BLaER1 treated with 17β-estradiol and CSF1 and Interleukin-3, amounts not matched to agents 10 nM and 100 nM (cell line): ENCODE results near the gene PEX16.

Experiments used
- H3K27ac ChIP-seq, 11 experiments: shearing (Covaris generic); formaldehyde crosslinking; 2 replicates each; pipeline ENCODE4 v1.8.1; 2022
- H3K27me3 ChIP-seq, 11 experiments: shearing (Covaris generic); formaldehyde crosslinking; 2 replicates each; pipeline ENCODE4 v1.8.1; 2022
- H3K36me3 ChIP-seq, 11 experiments: shearing (Covaris generic); formaldehyde crosslinking; 2 replicates each; pipeline ENCODE4 v1.8.1; 2022
- H3K4me1 ChIP-seq, 10 experiments: shearing (Covaris generic); formaldehyde crosslinking; 2 replicates each; pipeline ENCODE4 v1.8.1; 2022
- H3K4me2 ChIP-seq, 11 experiments: shearing (Covaris generic); formaldehyde crosslinking; 2 replicates each; pipeline ENCODE4 v1.8.1; 2022
- H3K4me3 ChIP-seq, 10 experiments: shearing (Covaris generic); formaldehyde crosslinking; 2 replicates each; pipeline ENCODE4 v1.8.1; 2022
- H3K9ac ChIP-seq, 11 experiments: shearing (Covaris generic); formaldehyde crosslinking; 2 replicates each; pipeline ENCODE4 v1.8.1; 2022
- H3K9me3 ChIP-seq, 11 experiments: shearing (Covaris generic); formaldehyde crosslinking; replicated peaks in 1 of 11; 2 replicates each; pipeline ENCODE4 v1.8.1; 2022
- H4K20me1 ChIP-seq, 11 experiments: shearing (Covaris generic); formaldehyde crosslinking; 2 replicates each; pipeline ENCODE4 v1.8.1; 2022
- Cebpa-rat ChIP-seq, 11 experiments: shearing (Covaris generic); IDR thresholded peaks; 2 replicates each; pipeline ENCODE4 v1.8.1; 2022

The PEX16 gene

DNA sequence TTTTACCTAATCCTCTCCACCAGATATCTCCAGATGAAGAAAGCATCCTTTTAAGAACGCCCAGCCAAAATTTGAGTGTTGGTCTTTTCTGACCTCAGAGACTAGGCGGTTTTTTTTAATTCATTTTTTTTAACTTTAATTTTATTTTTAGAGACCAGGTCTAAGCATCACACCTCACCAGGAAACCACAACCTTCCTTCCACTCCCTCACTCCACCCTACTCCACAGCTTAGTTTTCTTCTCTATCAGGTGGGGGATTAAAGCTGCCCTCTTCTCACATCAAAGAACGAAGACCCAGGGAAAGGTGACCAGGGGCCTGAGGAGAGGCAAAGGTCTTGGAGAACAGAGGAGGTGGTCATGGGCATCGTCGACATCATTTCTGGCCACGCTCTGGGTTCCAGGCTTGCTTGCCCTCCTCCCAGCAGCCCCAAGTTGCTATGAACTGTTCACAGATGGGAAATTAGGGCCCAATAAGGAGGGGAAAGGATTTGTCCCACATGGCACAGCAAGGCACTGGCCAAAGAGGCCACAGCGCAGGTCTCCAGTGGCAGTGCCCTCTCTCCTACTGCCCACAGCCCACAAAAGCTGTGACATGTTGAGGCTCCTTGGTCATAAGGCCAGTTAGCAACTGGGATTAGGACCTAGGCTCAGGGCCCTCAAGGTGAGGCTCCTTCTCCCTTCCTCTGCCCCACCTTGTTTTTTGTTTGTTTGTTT is 1.4 kb upstream of the PEX16 start:
- H3K4me2 ChIP-seq: peak overlapping the region; percentile 72 to 99 (median 93)
- no peaks in the 10 kb centered on the region for H3K9me3 ChIP-seq
- peaks cover 0 to 49% (median 22%) of the 10 kb centered on the region in 11 experiments; a peak in 16 of 22 replicates for H4K20me1 ChIP-seq
- peak overlapping the region in 1 of 11 experiments; percentile 95; a peak in 5 of 22 replicates for H3K27ac ChIP-seq
- H3K9ac ChIP-seq: peak overlapping the region in 9 of 11 experiments; percentile 86 to 96 (median 94); a peak in 15 of 22 replicates
- H3K4me1 ChIP-seq: peaks cover 38 to 73% (median 64%) of the 10 kb centered on the region in 10 experiments
- H3K36me3 ChIP-seq: peaks cover 21 to 24% (median 22%) of the 10 kb centered on the region in 11 experiments
- no peak for TF ChIP-seq Cebpa-rat (IDR thresholded peaks at IDR 0.05)
- peak overlapping the region; percentile 81 to 98 (median 92) for H3K4me3 ChIP-seq
- peaks cover 33 to 44% (median 41%) of the 10 kb centered on the region in 11 experiments for H3K27me3 ChIP-seq

DNA sequence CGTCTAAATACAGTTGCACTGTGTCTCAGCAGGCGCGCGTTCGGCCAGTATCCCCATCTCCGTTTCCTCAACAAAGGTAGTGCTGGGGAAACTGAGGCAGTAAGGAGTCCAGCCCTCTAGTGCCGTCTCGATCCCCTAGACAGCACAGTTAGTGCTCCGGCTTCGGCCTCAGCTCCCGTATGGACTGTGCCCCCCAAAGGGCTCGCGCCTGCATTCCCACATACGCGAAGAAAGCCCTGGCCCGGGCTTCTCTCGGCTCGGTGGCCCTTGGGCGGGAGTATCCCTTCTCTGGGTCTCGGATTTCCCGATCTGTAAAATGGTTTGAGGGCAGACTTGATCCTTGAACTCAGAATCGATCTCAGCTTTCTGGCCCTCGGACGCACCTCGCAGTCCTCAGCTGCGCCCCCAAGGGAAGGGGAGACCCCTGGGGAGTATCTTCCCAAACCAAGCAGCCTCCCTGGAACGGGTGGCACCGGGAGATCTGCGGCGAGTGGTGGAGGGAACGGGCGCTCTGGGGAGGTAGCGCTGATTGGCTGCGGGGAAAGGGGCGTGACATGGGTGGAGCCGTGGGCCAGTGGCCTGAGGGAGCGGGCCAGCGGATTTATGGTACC is 759 bp upstream of the PEX16 start:
- H3K4me1 ChIP-seq: peaks cover 33 to 66% (median 59%) of the 10 kb centered on the region in 10 experiments
- H3K9ac ChIP-seq: peak overlapping the region; percentile 86 to 96 (median 94)
- peak overlapping the region; percentile 81 to 98 (median 92) for H3K4me3 ChIP-seq
- peak overlapping the region; percentile 88 to 95 (median 93); a peak in 21 of 22 replicates for H3K27ac ChIP-seq
- H3K36me3 ChIP-seq: peaks cover 28 to 31% (median 29%) of the 10 kb centered on the region in 11 experiments
- TF ChIP-seq Cebpa-rat (IDR thresholded peaks at IDR 0.05): no peak
- peaks cover 0 to 56% (median 26%) of the 10 kb centered on the region in 11 experiments; a peak in 16 of 22 replicates for H4K20me1 ChIP-seq
- no peaks in the 10 kb centered on the region for H3K9me3 ChIP-seq
- H3K27me3 ChIP-seq: peaks cover 28 to 37% (median 35%) of the 10 kb centered on the region in 11 experiments
- H3K4me2 ChIP-seq: peak overlapping the region; percentile 72 to 99 (median 93)

DNA sequence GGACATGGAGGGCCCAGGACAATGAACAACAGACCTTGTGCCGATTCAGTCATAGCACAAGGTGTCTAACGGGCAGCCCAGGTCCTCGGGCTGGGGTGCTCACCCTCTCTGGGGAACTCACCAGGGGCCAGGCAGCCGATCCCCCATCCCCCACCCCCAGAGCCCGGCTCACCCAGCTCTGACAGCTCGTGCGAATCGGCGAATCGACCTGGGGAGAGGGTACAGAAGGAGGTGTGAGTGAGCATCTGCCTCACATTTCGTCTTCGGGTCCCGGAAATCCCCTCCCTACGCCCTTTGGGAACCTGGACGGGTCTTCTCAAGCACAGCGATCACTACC is 423 bp downstream of the PEX16 start:
- Histone ChIP-seq H3K4me2 (peak overlapping the region; percentile 69 to 99 (median 95)), H3K9me3 (no peaks in the 10 kb centered on the region), H3K4me3 (peak overlapping the region; percentile 81 to 98 (median 92)), H3K36me3 (peaks cover 38 to 43% (median 41%) of the 10 kb centered on the region in 11 experiments), H3K27ac (peak overlapping the region; percentile 88 to 95 (median 93)), H3K9ac (peak overlapping the region; percentile 86 to 96 (median 94)), H3K27me3 (peaks cover 16 to 25% (median 23%) of the 10 kb centered on the region in 11 experiments), H3K4me1 (peaks cover 21 to 54% (median 47%) of the 10 kb centered on the region in 10 experiments), H4K20me1 (peaks cover 0 to 54% (median 28%) of the 10 kb centered on the region in 11 experiments; a peak in 16 of 22 replicates)
- TF ChIP-seq Cebpa-rat (IDR thresholded peaks at IDR 0.05): no peak

DNA sequence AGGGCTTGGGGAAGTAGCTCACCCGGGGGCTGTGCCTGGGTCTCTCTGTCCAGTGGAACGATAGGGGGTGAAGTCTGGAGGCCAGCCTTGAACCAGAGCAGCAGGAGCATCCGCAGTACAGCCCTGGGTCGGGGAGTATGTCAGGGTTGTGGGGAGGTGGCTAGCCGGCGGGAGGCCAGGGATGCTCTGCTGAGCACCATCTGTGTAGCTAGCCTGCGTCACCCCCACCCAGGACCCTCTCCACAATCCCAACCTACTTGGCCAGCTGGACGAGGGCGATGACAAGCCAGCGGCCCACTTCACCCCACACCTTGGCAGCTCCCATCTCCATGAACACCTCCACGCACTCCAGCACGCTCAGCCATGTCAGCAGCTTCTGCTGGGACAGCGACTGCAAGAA is 2.2 kb downstream of the PEX16 start:
- Histone ChIP-seq H3K36me3 (peaks cover 54 to 61% (median 59%) of the 10 kb centered on the region in 11 experiments), H3K4me1 (peaks cover 13 to 36% (median 32%) of the 10 kb centered on the region in 10 experiments), H3K27me3 (peaks cover 0 to 7% (median 5%) of the 10 kb centered on the region in 11 experiments; a peak in 12 of 22 replicates), H3K9me3 (no peaks in the 10 kb centered on the region), H3K4me2 (peak overlapping the region in 1 of 11 experiments; percentile 93; a peak in 2 of 22 replicates), H4K20me1 (peaks cover 0 to 63% (median 38%) of the 10 kb centered on the region in 11 experiments; a peak in 17 of 22 replicates), H3K27ac (no peak overlapping the region), H3K9ac (peak overlapping the region in 2 of 11 experiments; percentile 88 to 95; a peak in 2 of 22 replicates), H3K4me3 (no peak overlapping the region)
- TF ChIP-seq Cebpa-rat (IDR thresholded peaks at IDR 0.05): no peak

DNA sequence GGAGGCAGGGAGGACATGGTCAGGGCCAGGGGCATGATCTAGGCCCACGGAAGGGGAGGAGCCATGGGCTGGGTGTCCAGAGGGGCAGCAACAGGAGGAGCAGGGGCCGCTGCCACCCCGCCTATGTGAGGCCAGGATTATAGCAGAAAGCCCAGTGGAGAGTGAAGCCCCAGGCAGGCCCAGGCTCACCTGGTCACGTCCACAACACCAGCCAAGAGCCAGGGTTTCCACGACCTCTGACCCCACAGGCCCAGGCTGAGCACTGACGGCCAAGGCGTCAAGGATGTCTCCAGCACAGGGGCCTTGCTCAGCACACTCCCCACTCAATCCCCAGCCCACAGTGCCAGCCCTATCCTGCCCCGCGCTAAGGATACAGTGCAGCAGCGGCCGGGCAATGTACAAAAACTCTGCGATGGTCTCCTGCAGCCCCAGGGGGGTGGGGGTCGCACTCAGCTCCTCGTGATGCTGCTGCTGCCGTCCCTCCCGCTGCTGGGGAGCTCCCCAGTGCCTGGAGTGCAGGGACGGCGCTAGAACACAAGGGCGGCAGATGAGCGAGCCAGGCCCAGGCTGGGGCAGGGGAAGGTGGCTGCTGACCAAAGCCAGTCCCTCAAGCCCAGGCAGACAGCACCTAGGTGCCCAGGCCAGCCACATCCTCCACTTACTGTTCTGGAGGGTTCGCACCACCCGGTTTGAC is 3.6 kb downstream of the PEX16 start:
- Histone ChIP-seq H4K20me1 (peaks cover 0 to 72% (median 47%) of the 10 kb centered on the region in 11 experiments; a peak in 18 of 22 replicates), H3K9me3 (no peaks in the 10 kb centered on the region), H3K27ac (no peak overlapping the region), H3K36me3 (peaks cover 68 to 74% (median 73%) of the 10 kb centered on the region in 11 experiments), H3K4me1 (peaks cover 13 to 23% (median 19%) of the 10 kb centered on the region in 10 experiments), H3K27me3 (no peaks in the 10 kb centered on the region), H3K9ac (no peak overlapping the region; a peak in 1 of 22 replicates), H3K4me3 (no peak overlapping the region), H3K4me2 (no peak overlapping the region)
- TF ChIP-seq Cebpa-rat (IDR thresholded peaks at IDR 0.05): no peak

DNA sequence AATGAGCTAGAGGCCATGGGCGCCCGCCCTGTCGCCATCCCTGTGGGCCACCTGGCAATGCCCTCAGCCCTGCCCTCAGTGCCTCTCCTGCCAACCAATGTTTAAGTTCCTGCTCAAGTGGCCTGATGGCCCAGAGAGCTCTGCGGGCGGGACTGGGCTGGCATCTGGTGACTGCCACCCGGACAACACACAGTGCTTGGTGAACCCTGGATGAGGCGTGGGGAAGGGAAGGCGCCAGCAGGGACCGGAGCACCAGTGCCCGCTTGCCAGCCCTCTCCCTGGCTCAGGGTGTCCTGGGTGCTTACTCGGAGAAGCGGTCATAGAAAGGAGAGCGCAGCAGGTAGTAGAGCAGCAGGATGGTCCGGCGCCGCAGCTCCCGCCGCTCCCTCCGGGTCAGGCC is 4.2 kb downstream of the PEX16 start:
- Histone ChIP-seq H3K9me3 (no peaks in the 10 kb centered on the region), H3K4me1 (peaks cover 11 to 19% (median 14%) of the 10 kb centered on the region in 10 experiments), H3K4me3 (no peak overlapping the region), H3K4me2 (no peak overlapping the region), H3K9ac (no peak overlapping the region; a peak in 1 of 22 replicates), H4K20me1 (peaks cover 0 to 77% (median 53%) of the 10 kb centered on the region in 11 experiments; a peak in 18 of 22 replicates), H3K36me3 (peaks cover 70 to 80% (median 75%) of the 10 kb centered on the region in 11 experiments), H3K27ac (no peak overlapping the region), H3K27me3 (no peaks in the 10 kb centered on the region)
- TF ChIP-seq Cebpa-rat (IDR thresholded peaks at IDR 0.05): no peak

DNA sequence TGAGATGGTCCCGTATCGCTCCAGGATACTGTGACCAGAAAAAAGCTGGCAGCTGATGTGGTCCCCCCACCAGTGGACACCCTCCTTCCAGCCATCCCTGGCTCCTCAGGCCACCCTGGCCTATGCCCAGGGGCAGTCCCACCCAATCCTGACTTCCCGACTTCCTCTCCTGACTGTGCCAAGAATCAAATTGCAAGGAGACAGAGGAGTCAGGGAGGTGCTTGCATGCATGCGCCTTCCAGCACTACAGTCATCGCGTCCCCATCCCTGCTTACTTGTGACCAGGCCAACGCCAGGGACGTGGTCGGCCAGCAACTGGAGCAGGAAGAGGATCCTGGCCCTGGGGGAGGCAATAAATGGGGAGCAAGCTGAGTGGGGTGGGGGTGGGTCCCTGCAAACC is 7.1 kb downstream of the PEX16 start:
- H3K36me3 ChIP-seq: peaks cover 63 to 72% (median 67%) of the 10 kb centered on the region in 11 experiments
- H3K27me3 ChIP-seq: no peaks in the 10 kb centered on the region
- H3K9me3 ChIP-seq: no peaks in the 10 kb centered on the region
- H3K4me1 ChIP-seq: peaks cover 0 to 14% (median 4%) of the 10 kb centered on the region in 10 experiments; a peak in 7 of 20 replicates
- H3K9ac ChIP-seq: no peak overlapping the region
- no peak overlapping the region for H3K27ac ChIP-seq
- peaks cover 0 to 90% (median 60%) of the 10 kb centered on the region in 11 experiments; a peak in 18 of 22 replicates for H4K20me1 ChIP-seq
- no peak for TF ChIP-seq Cebpa-rat (IDR thresholded peaks at IDR 0.05)
- no peak overlapping the region for H3K4me2 ChIP-seq
- no peak overlapping the region for H3K4me3 ChIP-seq

DNA sequence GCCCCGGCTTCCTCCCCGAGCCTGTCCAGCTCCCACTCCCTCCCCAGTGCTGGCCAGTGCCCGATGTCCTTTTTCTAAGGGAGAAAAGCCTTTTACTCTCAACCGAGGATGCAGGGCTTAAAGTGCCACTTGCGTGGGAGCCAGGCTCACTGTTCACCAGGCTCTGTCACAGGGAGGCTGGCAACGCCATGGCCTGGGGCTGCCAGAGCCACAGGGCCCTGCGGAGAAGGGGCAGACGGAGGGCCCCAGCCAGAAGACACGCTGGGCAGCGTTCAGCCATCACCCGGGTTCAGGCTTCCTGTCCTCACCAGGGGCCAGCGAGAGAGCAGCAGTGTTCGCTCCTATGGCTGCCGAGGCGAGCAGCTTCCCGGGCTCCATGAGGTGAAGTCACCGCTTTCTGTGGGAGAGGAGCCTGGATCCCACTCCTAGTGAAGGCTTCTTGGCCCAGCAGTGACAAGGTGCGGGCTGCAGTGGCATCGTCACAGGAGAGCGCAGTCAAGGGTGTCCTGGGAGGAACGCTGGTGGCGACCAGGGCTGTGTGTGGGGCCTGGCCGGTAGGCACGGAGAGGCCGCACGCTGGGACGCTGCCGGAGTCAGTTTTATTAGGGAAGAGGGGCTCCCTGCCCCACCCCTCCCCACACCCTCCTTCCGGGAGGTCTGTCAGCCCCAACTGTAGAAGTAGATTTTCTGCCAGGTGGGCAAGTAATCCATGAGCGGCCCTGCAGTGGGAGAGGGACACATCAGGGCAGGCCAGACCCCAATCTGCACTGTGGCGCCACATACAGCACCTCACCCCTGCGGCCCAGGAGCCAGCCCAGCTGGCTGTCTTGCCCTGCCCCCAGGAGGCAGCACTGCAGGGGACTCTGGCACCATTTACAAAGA is 7.8 kb downstream of the PEX16 start:
- H3K36me3 ChIP-seq: peaks cover 55 to 64% (median 59%) of the 10 kb centered on the region in 11 experiments
- H3K4me2 ChIP-seq: no peak overlapping the region
- no peak overlapping the region for H3K9ac ChIP-seq
- H3K27me3 ChIP-seq: no peaks in the 10 kb centered on the region
- H3K9me3 ChIP-seq: no peaks in the 10 kb centered on the region
- peaks cover 0 to 88% (median 53%) of the 10 kb centered on the region in 11 experiments; a peak in 17 of 22 replicates for H4K20me1 ChIP-seq
- H3K4me1 ChIP-seq: peaks cover 0 to 11% (median 3%) of the 10 kb centered on the region in 10 experiments; a peak in 7 of 20 replicates
- H3K27ac ChIP-seq: no peak overlapping the region
- TF ChIP-seq Cebpa-rat (IDR thresholded peaks at IDR 0.05): no peak
- H3K4me3 ChIP-seq: no peak overlapping the region
